Lower lobe of right lung (tissue), 2 donors: ENCODE results near the gene KCNAB2. TPM values are rescaled to one million over a fixed set of nuclear protein-coding genes. Genes with fewer than 3 reads are reported as not detected.

Experiments used
- ATAC-seq, 2 donors: fragments of 200-7000 bp; cut with Tn5 transposase; one replicate each; pipeline ENCODE4 v1.9.1; 2020 to 2022; ENCODE audit warnings: mild to moderate bottlenecking in 2 of 2, moderate library complexity in 2 of 2
- DNase-seq: peaks from one replicate; pipeline ENCODE4 v3.0.0-alpha.2; 2020
- H3K27ac ChIP-seq: fragments of 200-600 bp; one replicate; pipeline ENCODE4 v1.8.0; 2022
- H3K27me3 ChIP-seq: fragments of 200-600 bp; one replicate; pipeline ENCODE4 v1.8.0; 2022; ENCODE audit warnings: low read depth
- H3K36me3 ChIP-seq: fragments of 200-600 bp; one replicate; pipeline ENCODE4 v1.8.0; 2022; ENCODE audit warnings: mild to moderate bottlenecking
- H3K4me1 ChIP-seq: fragments of 200-600 bp; one replicate; pipeline ENCODE4 v1.8.0; 2022
- H3K4me3 ChIP-seq: fragments of 200-600 bp; one replicate; pipeline ENCODE4 v1.8.0; 2022; ENCODE audit warnings: mild to moderate bottlenecking
- H3K9me3 ChIP-seq: fragments of 200-600 bp; one replicate; pipeline ENCODE4 v1.8.0; 2022
- intact Hi-C: fragments of 100-400 bp; cut with DNase I; formaldehyde crosslinking; loops from one replicate; pipeline ENCODE4 v1.11.0; 2022
- total RNA-seq: library from RNA; stranded (reverse); fragmentation: NEBNext Ultra II Directional; extraction: Animal tissue kit (Norgen Biotek cat#: 25700); gene quantifications from one replicate; pipeline ENCODE4 v1.2.1, GENCODE V29; 2021
- TF ChIP-seq, protein P1 (sequence below): fragments of 200-600 bp; IDR thresholded peaks from one replicate; pipeline ENCODE4 v1.8.0; 2022; ENCODE audit warnings: antibody characterized with exemption, mild to moderate bottlenecking
- donor health status: DM: no; HTN: yes; CAD: no; lungs with severe emphysema.

KCNAB2 gene
- total RNA-seq, 1 donor from 2014 or later, result 119 TPM

DNA sequence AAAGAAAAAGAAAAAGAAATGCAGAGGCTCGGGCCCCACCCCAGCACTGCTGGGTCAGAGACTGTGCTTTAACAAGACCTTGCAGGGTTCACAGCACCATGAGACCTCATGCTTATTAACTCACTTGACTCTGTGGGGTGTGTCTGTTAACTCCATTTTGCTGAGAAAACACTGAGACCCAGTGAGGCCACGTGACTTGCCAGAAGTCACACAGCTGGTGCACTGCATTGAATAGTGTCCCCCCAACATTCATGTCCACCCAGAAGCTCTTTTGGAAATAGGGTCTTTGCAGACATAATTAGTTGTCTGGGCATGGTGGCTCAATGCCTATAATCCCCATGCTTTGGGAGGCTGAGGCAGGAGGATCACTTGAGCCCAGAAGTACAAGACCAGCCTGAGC is 94.7 kb downstream of the KCNAB2 start:
- no peak for DNase-seq
- Histone ChIP-seq H3K27me3 (peaks cover under 1% of the 10 kb centered on the region), H3K4me3 (no peak overlapping the region), H3K27ac (no peak overlapping the region), H3K9me3 (no peaks in the 10 kb centered on the region), H3K4me1 (no peaks in the 10 kb centered on the region), H3K36me3 (no peaks in the 10 kb centered on the region)
- no peak for ATAC-seq
- TF ChIP-seq, protein P1, sequence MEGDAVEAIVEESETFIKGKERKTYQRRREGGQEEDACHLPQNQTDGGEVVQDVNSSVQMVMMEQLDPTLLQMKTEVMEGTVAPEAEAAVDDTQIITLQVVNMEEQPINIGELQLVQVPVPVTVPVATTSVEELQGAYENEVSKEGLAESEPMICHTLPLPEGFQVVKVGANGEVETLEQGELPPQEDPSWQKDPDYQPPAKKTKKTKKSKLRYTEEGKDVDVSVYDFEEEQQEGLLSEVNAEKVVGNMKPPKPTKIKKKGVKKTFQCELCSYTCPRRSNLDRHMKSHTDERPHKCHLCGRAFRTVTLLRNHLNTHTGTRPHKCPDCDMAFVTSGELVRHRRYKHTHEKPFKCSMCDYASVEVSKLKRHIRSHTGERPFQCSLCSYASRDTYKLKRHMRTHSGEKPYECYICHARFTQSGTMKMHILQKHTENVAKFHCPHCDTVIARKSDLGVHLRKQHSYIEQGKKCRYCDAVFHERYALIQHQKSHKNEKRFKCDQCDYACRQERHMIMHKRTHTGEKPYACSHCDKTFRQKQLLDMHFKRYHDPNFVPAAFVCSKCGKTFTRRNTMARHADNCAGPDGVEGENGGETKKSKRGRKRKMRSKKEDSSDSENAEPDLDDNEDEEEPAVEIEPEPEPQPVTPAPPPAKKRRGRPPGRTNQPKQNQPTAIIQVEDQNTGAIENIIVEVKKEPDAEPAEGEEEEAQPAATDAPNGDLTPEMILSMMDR, result no peak
- intact Hi-C loops, result no loop called here

DNA sequence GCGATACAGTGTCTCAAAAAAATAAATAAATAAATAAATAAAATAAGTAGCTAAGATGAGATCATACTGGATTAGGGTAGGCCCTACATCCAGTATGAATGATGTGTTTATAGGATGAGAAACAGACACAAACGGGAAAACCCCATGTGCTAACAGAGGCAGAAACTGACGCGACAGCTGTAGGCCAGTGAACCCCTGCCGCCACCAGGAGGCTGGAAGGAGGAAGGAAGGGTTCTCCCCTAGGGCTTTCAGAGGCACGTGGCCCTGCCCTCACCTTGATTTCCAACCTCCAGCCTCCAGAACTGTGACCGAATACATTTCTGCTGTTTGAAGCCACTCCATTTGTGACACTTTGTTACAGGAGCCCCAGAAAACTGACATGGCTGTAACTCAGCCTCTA is 95.9 kb downstream of the KCNAB2 start:
- Histone ChIP-seq H3K4me1 (no peaks in the 10 kb centered on the region), H3K27ac (no peak overlapping the region), H3K4me3 (no peak overlapping the region), H3K36me3 (no peaks in the 10 kb centered on the region), H3K27me3 (peaks cover 2% of the 10 kb centered on the region), H3K9me3 (no peaks in the 10 kb centered on the region)
- DNase-seq, result no peak
- TF ChIP-seq, protein P1, result no peak
- intact Hi-C loops, result no loop called here
- no peak for ATAC-seq

DNA sequence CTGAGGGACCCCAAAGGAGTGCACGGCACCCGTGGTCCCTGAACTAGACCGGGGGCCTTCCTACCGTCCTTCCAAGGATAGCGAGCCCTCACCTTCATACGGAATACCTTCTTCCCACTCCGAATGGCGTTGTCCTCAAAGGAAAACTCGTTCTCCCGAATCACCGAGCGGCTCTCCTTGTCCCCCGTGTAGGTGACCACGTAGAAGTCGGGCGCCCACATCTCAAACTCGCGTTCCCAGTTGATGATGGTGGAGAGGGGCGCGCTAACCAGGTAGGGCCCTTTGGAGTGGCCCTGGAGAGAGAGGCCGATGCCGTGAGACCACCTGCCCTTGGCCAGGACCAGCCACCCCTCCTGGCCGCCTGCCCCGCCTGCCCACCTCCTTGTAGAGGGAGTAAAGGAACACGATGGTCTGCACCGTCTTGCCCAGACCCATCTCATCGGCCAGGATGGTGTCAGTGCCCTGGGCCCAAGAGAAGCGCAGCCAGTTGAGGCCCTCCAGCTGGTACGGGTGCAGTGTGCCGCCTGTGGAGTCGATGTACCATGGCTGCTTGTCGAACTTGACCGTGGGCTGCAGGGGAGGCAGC is 96.4 kb downstream of the KCNAB2 start:
- ATAC-seq (peak in 1 of 2 donors; percentile 11), DNase-seq (no peak)
- Histone ChIP-seq H3K4me3 (no peak overlapping the region), H3K4me1 (no peaks in the 10 kb centered on the region), H3K36me3 (no peaks in the 10 kb centered on the region), H3K27me3 (peaks cover 8% of the 10 kb centered on the region), H3K27ac (no peak overlapping the region), H3K9me3 (no peaks in the 10 kb centered on the region)
- TF ChIP-seq, protein P1, result no peak
- intact Hi-C loops, result no loop called here

DNA sequence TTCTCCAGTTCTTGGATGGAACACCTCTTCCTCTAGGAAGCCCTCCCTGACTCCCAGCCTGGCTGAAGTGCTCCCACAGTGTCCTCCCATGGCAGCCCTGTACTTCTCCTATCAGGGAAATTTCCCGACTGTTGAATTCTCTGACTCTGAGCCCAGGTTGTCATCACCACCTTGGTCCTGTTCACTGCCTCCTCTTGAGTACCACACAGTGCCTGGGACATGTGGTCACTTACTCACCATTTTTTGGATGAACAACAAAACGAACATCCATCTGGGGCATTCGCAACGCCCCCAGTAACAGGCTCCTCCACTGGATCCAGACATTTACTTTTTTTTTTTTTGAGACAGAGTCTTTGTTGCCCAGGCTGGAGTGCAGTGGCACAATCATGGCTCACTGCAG is 97.0 kb downstream of the KCNAB2 start:
- intact Hi-C loops, result no loop called here
- DNase-seq (no peak), ATAC-seq (no peak)
- no peak overlapping the region for H3K27ac ChIP-seq
- no peaks in the 10 kb centered on the region for H3K4me1 ChIP-seq
- H3K4me3 ChIP-seq, result no peak overlapping the region
- H3K36me3 ChIP-seq, result no peaks in the 10 kb centered on the region
- peaks cover 14% of the 10 kb centered on the region for H3K27me3 ChIP-seq
- TF ChIP-seq, protein P1, result no peak
- no peaks in the 10 kb centered on the region for H3K9me3 ChIP-seq

DNA sequence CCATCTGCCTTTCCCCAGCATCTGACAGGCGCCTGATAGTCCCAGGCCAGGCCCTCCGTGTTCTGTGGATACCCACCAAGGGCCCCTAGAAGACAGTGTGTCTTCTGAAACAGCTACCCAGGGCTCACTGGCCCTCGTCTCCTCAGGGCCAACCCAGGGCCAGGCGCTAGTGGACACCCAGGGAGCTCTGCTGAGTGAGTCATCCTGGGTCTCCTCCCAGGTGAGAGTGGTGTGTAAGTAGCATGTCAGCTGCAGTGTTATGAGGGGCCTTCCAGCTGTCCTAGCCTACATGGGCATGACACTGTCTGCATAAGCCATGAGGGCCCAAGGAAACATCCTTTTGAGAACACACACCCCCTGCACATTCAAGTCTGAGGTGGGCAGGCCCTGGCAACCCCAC is 97.7 kb downstream of the KCNAB2 start:
- no peaks in the 10 kb centered on the region for H3K36me3 ChIP-seq
- TF ChIP-seq, protein P1, result no peak
- peaks cover 20% of the 10 kb centered on the region for H3K27me3 ChIP-seq
- ATAC-seq (no peak), DNase-seq (no peak)
- H3K4me1 ChIP-seq, result peaks cover 2% of the 10 kb centered on the region
- H3K27ac ChIP-seq, result no peak overlapping the region
- intact Hi-C loops, result no loop called here
- H3K9me3 ChIP-seq, result no peaks in the 10 kb centered on the region
- no peak overlapping the region for H3K4me3 ChIP-seq
